NOMO-1 treated with dmso at 0.1 percent for 144 hours (cell line): ENCODE data around the gene LIM2.
"Not testable (repeated sequence)": the region's sequence is repeated elsewhere in the genome, so short reads cannot be mapped to it uniquely, and the experiment has no call there.

Experiments used
- DNase-seq: peaks from one replicate; lab custom pipeline; 2025; ENCODE audit not compliant: unreplicated experiment; lab: John Stamatoyannopoulos, UW

The LIM2 gene, protein sequence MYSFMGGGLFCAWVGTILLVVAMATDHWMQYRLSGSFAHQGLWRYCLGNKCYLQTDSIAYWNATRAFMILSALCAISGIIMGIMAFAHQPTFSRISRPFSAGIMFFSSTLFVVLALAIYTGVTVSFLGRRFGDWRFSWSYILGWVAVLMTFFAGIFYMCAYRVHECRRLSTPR

DNA sequence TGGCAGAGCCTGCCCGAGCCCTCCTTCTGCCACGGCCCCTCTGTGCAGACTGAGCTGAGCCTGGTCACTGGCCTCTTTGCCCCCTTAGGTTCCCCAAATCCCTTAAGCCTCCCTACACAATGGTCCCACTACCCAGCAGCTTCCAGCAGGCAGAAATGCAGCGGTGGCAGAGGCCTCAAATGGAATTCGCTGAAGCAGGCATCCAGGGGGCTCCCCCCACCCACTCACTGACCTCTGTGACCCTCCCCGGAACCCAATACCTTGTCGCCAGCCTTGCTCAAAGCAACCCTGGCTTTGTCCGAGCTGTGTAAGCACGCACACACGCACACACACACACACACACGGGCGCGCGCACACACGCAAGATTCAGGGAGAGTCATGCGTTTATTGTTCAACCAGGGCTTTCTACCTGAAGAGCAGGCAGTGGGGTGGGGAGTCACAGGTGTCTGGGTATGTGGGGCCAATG, at the start of gene LIM2:
Gene LIM2 (minus strand): TSS at position 51 of the 466 bp plus-strand sequence. CDS start 531 bp downstream, outside the sequence.
- DNase-seq: no peak

DNA sequence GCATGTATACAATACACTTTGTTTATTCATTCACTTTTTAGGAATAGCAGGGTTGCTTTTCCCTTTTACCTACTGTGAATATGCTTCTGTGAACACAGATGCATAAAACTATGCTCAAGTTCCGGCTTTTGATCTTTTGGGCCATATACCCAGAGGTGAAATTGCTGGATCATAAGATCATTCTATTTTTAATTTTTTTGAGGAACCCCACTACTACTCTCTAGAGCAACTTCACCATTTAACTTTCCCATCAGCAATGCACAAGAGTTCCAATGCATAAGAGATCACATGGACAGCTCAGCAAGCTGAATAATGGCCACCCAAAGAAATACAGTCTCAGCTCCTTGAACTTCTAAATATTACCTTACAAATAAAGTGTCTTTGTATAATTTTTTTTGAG, 46.7 kb upstream of the LIM2 start:
- no peak for DNase-seq

DNA sequence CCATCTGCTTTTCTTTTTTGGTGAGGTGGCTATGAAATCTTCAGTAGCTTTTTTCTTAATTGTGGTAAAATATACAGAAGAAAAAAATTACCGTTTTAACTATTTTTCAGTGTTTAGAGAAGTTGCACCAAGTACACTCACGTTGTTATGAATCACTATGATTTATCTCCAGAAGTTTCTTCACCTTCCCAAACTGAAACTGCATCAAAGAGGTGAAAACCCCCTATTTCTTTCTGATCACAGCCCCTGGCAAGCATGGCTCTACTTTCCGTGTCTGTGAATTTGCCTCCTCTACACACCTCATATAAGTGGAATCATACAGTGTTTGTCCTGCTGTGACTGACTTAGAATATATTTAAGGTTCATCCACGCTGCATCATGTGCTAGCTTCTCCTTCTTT, 45.3 kb upstream of the LIM2 start:
- DNase-seq: no peak

DNA sequence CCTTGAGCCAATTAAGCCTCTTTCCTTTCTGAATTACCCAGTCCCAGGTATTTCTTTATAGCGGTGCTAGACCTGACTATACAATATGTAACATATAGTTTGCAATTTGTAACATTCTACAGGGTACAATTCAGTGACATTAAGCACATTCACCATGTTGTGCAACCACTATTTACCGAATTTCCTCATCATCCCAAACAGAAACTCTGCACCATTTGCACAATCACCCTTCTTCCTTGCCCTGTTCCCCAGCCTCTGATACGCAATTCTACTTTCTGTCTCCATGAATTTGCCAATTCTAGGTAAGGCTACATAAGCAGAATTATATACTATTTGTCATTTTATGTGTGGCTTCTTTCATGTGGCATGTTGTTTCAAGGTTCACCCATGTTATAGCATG, 43.4 kb upstream of the LIM2 start:
- DNase-seq: peak; percentile 62

DNA sequence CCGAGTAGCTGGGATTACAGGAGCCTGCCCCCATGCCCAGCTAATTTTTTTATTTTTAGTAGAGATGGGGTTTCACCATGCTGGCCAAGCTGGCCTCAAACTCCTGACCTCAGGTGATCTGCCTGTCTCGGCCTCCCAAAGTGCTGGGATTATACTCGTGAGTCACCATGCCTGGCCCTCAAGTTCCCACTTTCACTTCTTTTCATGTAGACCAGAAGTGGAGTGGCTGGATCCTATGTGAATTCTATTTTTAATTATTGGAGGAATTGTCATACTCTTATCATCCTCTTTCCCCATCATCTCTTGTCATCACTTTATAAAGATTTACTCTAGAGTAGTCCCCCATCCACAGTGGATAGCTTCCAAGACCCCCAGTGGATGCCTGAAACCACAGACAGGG, 42.4 kb upstream of the LIM2 start:
- DNase-seq: no peak

DNA sequence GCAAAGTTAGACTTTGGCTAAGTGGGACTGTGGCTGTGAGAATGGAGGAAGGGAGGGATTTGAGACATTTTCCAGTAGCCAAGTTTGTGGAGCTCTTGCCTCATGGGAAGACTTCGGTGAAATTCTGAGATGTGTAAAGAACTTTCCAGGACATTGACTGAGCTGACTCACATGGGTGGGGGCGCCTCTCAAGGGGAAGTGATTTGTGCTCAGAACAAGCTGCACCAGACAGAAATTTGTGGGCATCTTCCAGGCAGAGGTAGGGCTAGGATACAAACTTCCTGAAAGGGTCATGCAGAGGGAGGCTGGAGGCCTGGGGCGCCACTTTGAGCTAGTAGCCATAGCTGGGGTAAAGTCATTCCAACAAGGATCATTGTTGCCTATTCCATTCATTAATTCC, 39.4 kb upstream of the LIM2 start:
- DNase-seq: no peak

DNA sequence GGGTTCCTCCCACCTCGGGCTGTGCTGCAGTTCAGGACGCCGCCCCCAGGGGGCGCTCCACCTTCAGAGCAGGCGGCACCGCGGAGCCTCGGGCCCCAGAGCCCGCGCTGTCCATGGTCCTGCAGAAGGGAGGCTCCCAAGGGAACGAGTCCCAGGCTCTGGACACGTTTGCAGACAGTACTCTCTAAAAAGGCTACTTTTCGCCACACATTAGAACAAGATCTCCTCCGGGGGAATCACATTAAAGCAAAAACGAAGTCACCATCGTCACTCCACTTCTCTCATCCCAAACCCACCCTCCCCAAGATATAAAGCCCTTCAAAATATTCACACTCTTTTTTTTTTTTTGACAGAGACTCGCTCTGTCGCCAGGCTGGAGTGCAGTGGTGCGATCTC, 34.3 kb upstream of the LIM2 start:
- peak; percentile 87 for DNase-seq

DNA sequence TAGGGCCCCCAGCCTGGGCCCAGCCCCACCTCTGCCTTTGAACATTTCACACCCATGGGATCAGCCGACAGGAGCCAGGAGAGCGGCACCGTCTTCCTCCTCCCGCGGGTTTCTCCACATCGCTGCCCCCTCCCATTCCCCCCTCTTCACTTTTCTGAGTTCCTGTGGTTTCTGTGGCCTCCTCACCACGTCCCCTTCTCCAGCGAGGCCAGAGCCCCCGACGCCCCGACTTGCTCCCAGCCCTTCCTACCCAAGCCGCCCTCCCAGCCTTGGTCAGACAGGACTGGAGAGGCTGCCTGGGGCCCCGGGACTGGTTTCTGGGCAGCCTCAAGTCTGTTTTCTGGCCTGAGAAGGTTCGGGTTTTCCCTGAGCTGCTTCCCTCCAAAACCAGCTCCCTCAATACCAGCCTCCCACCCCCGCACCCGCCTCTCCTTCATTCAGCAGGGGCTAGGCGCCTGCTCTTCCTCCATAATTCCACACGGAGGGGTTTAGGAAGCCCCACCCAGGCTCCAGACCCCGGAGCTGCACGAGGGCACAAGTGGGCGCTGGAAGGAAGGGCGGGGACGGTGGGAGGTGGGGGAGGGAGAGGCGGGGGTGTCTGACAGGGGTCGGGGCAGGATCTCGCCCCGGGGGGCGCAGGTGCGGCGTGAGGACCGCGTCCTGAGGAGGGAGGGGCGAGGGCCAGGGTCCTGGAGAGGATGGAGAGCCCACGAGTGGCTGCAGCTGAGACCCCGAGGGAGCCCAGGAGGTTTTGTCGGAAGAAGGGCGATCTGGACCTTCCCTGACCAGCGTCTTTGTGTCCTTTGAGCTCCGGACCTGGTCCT, 33.7 kb upstream of the LIM2 start:
- no peak for DNase-seq

DNA sequence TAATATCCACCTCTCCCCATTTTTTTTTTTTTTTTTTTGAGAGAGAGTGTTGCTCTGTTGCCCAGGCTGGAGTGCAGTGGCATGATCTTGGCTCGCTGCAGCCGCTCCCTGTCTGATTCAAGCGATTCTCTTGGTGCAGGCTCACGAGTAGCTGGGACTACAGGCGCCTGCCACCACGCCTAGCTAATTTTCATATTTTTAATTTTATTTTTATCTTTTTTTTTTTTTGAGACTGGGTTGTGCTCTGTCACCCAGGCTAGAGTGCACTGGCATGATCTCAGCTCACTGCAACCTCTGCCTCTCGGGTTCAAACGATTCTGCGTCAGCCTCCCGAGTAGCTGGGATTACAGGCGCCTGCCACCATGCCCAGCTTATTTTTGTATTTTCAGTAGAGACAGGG, 32.7 kb upstream of the LIM2 start:
- not testable (repeated sequence) for DNase-seq

DNA sequence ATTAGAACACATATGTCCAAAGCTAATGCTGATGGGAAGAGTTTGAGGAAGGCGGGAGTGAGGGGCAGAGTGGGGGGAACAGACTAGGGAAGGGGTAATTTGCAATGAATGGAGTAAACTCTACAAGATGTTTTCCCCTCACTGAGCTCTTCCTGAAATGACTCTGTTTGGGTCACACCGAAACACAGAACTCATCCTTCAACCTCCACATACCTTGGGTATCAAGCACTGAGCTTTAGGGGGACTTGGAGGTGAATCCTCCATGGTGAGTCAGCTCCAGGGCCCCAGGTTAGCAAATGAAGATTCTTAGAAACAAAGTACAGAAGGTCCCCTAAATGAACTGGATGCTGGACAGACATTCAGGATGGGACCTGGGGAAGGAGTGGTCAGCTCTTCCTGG, 30.9 kb upstream of the LIM2 start:
- no peak for DNase-seq

DNA sequence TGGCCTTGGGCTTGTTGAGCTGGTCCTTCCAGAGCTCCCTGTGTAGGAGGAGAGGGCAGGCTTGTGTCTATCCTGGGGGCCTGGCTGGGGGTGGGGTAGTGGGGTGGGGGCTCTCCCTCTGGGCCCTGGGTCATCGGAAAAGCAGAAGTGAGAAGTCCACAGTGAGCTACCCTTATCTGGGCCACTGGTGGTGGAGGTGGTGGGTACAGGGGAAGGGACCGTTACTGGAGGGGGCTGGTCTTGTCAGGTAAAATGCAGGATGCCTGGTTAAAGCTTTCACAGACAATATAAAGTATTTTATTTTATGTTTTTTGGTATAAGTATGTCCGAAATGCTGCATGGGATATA, 30.0 kb upstream of the LIM2 start:
- no peak for DNase-seq

DNA sequence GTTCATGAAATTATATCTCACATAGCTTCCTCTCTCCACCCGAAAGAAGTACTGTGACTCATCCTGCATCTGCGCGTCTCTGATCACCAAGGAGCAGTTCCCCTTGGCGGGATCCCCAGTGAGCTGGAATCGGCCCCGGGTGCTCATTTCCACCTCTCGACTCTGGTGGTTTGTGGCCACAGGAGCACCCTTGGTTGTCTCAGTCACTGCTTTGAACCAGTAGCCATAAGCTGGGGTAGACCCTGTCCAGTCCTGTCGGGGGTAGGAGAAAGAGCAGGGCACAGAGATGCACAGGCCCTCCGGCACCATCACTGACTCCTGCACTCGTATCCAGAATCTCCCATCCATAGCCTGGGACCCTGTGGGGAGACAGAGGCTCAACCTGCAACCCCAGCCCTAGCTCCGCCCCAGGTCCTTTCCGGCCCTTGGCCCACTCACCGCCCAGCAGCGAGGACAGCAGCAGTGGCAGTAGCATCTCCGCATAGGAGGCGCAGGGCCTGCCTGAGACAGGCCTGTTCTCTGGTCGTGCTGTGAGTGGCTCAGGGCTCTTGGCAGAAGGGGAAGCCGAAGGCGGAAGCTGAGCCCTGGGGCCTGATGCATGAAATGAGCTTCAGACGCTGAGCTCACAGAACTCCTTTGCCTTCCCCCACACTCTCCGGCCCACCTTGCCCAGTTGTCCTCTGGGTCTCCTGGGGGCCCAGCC, 29.5 kb upstream of the LIM2 start, which contains the start of gene SIGLEC10:
Gene SIGLEC10 (minus strand): TSS at position 536 of the 703 bp plus-strand sequence. CDS start 61 bp downstream, at position 475.
- peak; percentile 89 for DNase-seq

DNA sequence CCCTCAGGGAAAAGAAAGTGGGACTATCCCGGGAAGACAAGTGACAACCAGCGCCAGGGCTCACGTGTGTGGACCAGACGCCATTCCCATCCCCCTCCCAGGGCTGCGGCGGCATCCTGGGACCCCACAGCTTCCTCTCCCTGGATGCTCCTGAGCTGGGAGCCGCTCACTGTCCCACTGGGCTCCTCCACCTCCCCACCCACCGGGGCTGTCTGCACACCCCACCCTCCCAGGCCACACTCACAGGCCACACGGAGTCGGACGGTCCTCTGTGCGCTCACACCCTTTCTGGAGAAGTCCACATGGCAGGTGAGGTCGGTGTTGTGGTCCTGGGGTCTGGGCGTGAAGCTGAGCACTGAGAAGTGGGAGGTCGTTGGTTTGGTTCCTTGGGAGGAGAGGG, 28.6 kb upstream of the LIM2 start:
- DNase-seq: not testable (repeated sequence)

DNA sequence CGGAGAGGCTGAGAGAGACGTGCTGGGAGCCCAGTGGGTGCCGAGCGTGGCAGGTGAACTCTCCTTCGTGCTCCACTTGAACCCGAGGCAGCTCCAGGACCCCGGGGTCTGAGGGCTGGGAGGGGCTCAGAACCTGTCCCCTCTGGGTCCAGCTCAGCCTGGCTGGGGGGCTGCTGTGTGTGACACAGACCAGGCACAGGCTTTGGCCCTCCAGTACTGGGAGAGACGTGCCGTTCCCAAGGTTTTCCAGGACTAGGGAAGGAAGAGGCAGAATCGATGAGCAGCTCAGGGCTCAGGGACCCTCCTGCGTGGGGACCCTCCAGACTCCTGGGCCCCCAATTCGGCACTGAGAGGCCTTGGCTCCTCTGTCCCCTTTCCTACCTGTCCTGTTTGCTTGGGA, 27.4 kb upstream of the LIM2 start:
- DNase-seq: no peak

DNA sequence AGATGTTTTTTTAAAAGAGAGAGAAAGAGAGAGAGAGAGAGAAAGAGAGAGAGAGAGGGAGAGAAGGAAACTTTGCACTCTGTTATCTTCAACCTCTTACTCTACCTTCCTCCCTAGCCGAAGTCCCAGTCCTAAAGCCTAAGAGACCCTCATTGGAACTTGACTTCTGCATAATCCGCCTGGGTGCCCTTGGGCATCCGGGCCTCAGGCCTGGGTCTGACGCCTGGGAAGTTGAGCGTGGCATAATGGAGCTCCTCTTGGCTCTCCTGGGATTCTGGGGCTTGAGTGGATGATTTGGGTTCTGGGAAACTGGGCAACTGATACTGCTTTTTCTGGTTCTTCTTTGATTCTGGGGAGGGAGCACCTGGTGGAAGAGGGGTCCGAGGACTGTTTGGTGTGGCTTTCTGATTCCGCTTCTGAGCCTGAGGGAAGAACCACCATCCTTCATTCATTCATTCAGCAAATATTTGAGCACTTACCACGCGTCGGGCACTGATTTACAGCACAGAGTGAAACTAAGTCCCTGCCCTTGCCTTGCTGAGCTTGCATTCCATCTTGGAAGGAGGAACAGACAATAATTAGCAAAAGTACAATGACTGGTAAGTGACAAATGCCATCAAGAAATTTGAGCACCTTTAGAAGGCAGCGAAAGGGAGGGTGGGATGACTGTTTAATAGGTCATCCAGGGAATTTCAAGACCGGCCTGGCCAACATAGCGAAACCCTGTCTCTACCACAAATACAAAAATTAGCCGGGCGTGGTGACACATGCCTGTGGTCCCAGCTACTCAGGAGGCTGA, 23.4 kb upstream of the LIM2 start:
- no peak for DNase-seq

DNA sequence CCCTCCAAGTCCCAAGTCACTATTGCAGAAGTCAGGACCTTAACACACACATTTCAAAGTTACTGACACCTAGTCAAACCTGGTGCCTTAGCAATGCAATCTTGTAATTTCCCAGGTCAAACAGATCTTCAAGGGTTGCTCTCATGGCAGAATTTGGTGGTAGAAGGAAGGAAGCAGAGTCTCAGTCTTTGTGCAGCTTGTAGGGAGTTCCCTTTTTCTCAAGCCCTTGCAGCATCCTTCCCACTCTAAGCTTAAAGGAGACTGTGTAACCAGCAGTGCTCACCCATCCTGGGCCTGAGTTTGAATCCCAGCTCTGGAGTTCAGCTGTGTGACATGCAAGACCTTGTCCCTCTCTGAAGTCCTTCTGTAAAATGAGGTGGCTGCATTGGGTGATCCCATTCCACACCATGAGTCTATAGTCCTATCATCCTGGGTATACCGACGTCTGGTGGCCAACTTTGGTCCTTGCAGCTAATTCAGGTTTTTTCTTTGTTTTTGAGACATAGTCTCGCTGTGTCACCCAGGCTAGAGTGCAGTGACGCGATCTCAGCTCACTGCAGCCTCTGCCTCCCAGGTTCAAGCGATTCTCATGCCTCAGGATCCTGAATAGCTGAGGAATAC, 19.8 kb upstream of the LIM2 start:
- peak; percentile 80 for DNase-seq

DNA sequence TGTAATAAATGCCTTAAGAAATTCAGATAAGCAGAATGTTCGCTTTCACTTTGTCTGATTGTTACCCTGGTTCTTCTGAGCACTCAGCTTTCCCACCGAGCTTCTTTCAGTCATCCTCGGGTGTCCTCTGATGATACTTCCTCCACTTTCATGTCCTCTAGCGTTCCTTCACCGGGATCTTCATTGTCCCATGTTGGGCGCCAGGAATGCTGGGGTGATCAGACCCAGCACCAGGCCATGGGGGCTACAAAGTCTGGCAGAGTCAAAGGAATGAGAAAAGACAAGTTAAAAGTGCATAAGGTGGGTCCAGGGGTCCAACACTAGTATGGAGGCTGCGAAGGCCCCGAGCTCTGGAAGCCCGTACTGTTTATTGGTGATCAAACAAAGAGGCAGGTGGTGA, 14.3 kb upstream of the LIM2 start:
- no peak for DNase-seq

DNA sequence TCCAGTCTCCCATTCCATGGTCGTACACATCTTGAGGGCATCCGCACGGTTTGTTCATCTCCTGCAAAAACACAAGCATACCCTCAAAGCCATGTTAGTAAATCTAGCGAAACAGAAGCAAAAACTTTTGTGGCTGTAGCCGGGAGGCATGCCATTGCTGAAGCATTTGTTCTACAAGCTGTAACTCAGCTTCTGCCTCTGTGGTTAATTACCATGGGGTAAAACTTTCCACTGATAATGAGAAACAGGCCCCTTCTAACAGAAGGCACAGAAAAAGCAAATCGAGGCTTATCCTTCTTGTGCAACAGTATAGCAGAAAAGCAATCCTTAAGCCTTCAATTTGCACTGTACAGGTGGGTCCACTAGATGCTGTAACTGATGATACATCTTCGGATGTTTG, 12.2 kb upstream of the LIM2 start:
- not testable (repeated sequence) for DNase-seq

DNA sequence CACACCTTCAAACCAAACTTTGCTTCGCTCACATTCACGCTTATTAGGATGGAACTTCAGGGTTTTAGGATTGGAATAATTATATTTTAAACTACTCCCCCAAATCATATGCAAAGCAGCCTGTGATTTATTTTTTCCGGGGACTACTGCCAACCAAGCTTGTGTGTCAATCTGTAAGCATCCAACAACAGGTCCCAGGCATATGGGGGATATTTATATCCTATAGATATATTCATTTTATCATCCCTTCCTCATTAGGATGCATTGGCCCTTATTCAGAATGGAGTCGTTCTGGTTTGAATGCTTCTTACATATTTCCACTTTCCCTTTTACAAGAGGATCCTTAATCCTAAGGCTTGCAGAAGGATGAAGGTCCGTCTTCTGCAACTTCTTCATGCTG, 11.5 kb upstream of the LIM2 start:
- no peak for DNase-seq

DNA sequence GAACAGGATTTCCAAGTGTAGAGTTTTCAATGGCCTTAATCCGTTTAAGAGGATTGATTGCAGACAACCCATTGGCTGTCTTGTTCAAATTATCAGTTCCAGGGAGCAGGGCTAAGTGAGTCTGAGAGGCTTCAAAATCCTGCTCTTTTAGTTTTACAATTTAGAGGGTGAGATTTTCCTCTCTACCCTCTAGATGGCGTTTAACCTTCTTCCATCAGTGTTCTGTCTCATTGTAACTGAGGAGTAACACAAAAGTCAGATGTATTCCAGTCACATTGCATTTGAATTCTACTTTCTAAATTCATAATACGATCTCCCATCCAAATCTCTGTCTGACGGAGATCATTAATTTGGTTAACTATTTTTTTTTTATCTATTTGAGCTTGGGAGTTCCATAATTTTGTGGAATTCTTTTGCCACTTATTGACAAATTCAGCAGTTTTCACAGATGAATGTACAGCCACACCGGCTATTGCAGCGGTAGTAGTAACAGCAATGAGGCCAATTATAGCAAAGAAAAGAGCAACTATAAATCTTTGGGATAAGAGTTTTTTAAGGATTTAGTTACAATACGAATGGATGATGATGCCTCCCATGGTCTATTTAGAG, 10.4 kb upstream of the LIM2 start:
- DNase-seq: no peak
